Measurements from ENCODE around the gene IER3.
"Not testable (repeated sequence)": the region's sequence is repeated elsewhere in the genome, so short reads cannot be mapped to it uniquely, and the experiment has no call there.

IER3 gene

GRCh38 chr6:30722280-30723112, 21.9 kb downstream of the IER3 start:
- DNase-seq, result peak; percentile 84 to 88

GRCh38 chr6:30722025-30722279, 22.4 kb downstream of the IER3 start:
- DNase-seq, result peak in 1 of 2 donors; percentile 39

GRCh38 chr6:30721198-30722024, 22.9 kb downstream of the IER3 start:
- DNase-seq, result peak; percentile 93 to 94

- DNase-seq, result peak; percentile 61 to 63
These were observed 23.6 kb downstream of the IER3 start for GRCh38 chr6:30720738-30721197.

GRCh38 chr6:30719791-30720737, 24.3 kb downstream of the IER3 start, which contains the start of gene TUBB:
Gene TUBB, plus strand, starts transcription at chr6:30720352. Its CDS starts 155 bp downstream, at chr6:30720507.
- peak; percentile 96 for DNase-seq

GRCh38 chr6:30719356-30719755, 25.0 kb downstream of the IER3 start:
- no peak for DNase-seq

- not testable (repeated sequence) for DNase-seq
These were observed 26.3 kb downstream of the IER3 start for GRCh38 chr6:30717845-30718720.

- DNase-seq, result peak; percentile 100
These were observed 27.1 kb downstream of the IER3 start, which contains the start of gene MDC1 for GRCh38 chr6:30717129-30717844. Gene MDC1, minus strand, starts transcription at chr6:30717281. Its CDS starts 2,106 bp downstream, at chr6:30715175.

GRCh38 chr6:30716879-30717128, 27.5 kb downstream of the IER3 start:
- DNase-seq, result no peak

- DNase-seq, result no peak
These were observed 30.1 kb downstream of the IER3 start for GRCh38 chr6:30714263-30714662.

- DNase-seq, result no peak
These were observed 31.9 kb downstream of the IER3 start for GRCh38 chr6:30712441-30712945.

GRCh38 chr6:30711758-30712380, 32.5 kb downstream of the IER3 start:
- no peak for DNase-seq

- no peak for DNase-seq
These were observed 35.1 kb downstream of the IER3 start for GRCh38 chr6:30709101-30709868.

GRCh38 chr6:30707281-30707850, 37.0 kb downstream of the IER3 start:
- no peak for DNase-seq

- no peak for DNase-seq
These were observed 38.7 kb downstream of the IER3 start for GRCh38 chr6:30705620-30706019.

GRCh38 chr6:30703821-30704220, 40.5 kb downstream of the IER3 start:
- DNase-seq, result no peak

GRCh38 chr6:30703011-30703410, 41.3 kb downstream of the IER3 start:
- no peak for DNase-seq

- no peak for DNase-seq
These were observed 44.0 kb downstream of the IER3 start for GRCh38 chr6:30700340-30700739.

GRCh38 chr6:30696432-30696831, 47.9 kb downstream of the IER3 start:
- no peak for DNase-seq
